Stomach (tissue), 4 donors: ENCODE data around the gene NEDD1.

ENCODE experiments used
- CTCF ChIP-seq, 7 experiments: fragments of 450-650 bp in 4 of 7; fragments of 200-600 bp in 3 of 7; sonication (generic) in 3 of 7; IDR thresholded peaks; one replicate each; pipeline ENCODE4 v1.5.1; 2016 to 2019; ENCODE audit warnings: antibody characterized with exemption in 7 of 7, control low read depth in 2 of 7, mild to moderate bottlenecking in 1 of 7
- EP300 ChIP-seq: sonication (generic); formaldehyde crosslinking; IDR thresholded peaks from one replicate; pipeline ENCODE4 v1.6.1; 2017; ENCODE audit warnings: antibody characterized with exemption
- POLR2A ChIP-seq, 4 donors: fragments of 450-650 bp; IDR thresholded peaks; one replicate each; pipeline ENCODE4 v1.6.1; 2016; ENCODE audit warnings: antibody characterized with exemption in 4 of 4, control low read depth in 2 of 4, mild to moderate bottlenecking in 1 of 4, moderate library complexity in 1 of 4
- POLR2AphosphoS5 ChIP-seq, 3 donors: sonication (generic); formaldehyde crosslinking; IDR thresholded peaks; one replicate each; pipeline ENCODE4 v1.6.1; 2016; ENCODE audit warnings: antibody characterized with exemption in 3 of 3

- TF ChIP-seq EP300 (no peak), POLR2A (IDR thresholded peaks at IDR 0.05) (no peak), CTCF (IDR thresholded peaks at IDR 0.05) (no peak), POLR2AphosphoS5 (IDR thresholded peaks at IDR 0.05) (no peak)
Measured at GRCh38 chr12:96994900-96995299, 87.8 kb downstream of the NEDD1 start.
